Fibroblast of mammary gland (primary cell): ENCODE measurements around the gene PSTPIP1.

Experiments
- DNase-seq: peaks from one replicate; pipeline ENCODE4 v3.0.0-alpha.2; 2010; ENCODE audit warnings: low read depth
- H3K4me3 ChIP-seq: 2 replicates; pipeline ENCODE4 v1.5.1; 2011; ENCODE audit warnings: low read depth, mild to moderate bottlenecking, low read length, moderate library complexity; ENCODE audit not compliant: control insufficient read depth
- TF ChIP-seq, protein P1 (sequence below): conservative IDR thresholded peaks from 2 replicates; pipeline ENCODE4 v1.5.1; 2011; ENCODE audit warnings: low read depth, low read length, inconsistent platforms; ENCODE audit not compliant: control insufficient read depth, insufficient read depth

The PSTPIP1 gene

DNA sequence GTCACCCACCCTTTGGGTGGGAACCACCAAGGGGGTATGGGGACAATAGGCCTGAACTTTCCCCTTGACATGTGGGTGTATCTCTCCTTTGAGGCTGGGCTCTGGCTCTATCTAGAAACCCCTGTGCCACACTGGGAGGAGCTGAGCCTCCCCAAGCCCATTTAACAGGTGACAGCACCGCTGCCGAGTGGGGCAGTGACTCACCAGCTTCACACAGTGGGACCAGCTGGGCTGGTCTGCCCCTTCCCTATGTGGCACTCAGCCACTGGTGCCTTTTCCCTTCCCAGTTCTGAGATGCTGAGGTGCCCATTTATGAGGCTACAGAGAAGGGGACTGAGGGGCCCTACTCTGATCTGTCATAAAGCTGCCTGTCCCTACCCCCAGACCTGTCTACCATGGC, 5.1 kb downstream of the PSTPIP1 start:
- no peak for DNase-seq
- no peak overlapping the region for H3K4me3 ChIP-seq
- TF ChIP-seq, protein P1, sequence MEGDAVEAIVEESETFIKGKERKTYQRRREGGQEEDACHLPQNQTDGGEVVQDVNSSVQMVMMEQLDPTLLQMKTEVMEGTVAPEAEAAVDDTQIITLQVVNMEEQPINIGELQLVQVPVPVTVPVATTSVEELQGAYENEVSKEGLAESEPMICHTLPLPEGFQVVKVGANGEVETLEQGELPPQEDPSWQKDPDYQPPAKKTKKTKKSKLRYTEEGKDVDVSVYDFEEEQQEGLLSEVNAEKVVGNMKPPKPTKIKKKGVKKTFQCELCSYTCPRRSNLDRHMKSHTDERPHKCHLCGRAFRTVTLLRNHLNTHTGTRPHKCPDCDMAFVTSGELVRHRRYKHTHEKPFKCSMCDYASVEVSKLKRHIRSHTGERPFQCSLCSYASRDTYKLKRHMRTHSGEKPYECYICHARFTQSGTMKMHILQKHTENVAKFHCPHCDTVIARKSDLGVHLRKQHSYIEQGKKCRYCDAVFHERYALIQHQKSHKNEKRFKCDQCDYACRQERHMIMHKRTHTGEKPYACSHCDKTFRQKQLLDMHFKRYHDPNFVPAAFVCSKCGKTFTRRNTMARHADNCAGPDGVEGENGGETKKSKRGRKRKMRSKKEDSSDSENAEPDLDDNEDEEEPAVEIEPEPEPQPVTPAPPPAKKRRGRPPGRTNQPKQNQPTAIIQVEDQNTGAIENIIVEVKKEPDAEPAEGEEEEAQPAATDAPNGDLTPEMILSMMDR: no peak

DNA sequence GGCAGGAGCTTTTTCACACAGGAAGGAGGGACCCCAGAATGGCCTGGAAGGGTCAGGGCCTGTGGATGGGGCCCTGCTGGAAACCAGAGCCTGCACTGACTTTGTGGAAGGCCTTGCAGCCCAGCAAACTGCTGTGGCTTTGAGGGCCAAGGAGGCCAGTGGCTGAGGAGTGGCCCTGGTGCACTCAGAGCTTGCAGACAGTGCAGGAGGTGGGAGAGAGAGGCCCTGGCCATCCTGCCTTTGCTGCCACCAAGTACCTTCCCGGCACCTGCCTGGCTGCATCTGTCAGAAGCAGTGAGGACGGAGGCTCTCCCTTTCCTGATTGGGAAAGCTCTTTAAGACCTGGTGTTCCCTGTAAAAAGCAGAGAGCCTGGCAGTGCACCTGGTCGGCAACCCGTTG, 6.4 kb downstream of the PSTPIP1 start:
- TF ChIP-seq, protein P1: no peak
- H3K4me3 ChIP-seq: no peak overlapping the region
- no peak for DNase-seq

DNA sequence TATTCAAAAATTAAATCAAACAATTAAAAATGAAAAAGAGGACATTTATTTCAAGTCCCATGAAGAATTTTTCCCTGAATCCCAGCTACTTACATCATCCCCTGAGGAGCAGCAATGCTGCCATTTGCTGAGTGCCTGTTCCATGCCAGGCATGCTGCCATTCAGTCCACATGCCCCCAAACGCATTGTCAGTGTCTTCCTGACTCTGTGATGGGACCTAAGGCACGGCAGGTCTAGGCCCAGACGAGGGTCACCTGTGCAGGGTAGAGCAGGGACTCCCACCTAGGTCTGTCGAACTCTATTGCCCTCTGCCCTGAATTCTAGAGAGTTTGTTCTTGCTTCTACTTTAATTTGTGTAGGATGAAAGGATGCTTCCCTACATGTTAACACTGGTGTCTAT, 7.0 kb downstream of the PSTPIP1 start:
- H3K4me3 ChIP-seq: no peak overlapping the region
- TF ChIP-seq, protein P1: no peak
- no peak for DNase-seq

DNA sequence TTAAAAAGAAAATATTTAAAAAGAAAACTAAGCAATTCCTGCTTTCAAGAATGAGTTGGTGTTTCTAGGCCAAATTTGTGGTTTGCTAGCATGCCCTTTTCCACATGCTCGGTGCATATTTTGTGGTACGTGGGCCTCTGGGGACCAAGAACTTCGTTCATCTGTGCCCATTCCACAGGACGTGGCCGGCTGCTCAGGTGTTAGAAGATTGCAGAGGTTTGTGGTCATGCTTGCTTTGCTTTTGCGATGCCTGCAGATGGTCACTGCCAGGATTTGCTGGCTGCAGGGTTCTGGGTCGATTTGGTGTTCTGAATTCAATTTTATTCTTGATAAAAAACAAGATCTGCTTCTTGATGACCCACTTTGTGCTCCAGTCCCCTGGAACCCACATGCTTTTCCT, 7.5 kb downstream of the PSTPIP1 start:
- DNase-seq: no peak
- H3K4me3 ChIP-seq: no peak overlapping the region
- TF ChIP-seq, protein P1: no peak

DNA sequence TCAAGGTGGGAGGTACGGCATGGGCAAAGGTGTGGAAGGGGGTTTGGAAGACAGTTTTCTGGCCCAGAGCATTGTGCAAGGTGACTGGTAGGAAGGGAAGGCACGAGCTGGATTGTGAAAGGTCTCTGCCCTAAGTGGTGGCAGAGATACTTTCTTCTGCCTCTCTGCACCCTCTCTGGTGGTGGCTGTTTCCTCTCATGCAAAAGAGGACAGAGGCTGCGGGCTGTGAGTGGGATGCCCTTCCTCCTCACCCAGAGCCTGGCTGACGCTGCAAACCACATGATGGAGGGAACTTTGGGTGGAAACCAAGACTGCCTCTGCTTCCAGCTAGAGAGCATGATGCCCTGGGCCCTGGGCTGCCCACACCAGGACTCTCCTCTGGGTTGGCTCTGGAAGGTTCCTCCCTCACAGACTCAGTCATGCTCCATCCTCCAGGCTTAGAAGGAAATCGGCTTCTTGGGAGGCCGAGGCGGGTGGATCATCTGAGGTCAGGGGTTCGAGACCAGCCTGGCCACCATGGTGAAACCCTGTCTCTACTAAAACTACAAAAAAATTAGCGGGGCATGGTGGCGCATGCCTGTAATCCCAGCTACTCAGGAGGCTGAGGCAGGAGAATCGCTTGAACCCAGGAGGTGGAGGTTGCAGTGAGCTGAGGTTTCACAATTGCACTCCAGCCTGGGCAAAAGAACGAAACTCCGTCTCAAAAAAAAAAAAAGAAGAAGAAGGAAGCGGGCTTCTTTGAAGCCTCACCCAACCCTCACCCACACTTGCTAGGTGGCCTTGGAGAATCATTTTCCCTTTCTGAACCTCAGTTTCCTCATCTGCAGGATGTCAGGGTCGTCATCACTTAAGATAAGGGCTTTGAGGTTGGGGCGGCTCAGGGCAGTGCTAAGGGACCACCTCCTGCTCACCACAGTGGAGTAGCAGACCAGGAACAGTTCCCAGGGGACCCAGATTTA, 8.3 kb downstream of the PSTPIP1 start:
- H3K4me3 ChIP-seq: no peak overlapping the region
- no peak for DNase-seq

DNA sequence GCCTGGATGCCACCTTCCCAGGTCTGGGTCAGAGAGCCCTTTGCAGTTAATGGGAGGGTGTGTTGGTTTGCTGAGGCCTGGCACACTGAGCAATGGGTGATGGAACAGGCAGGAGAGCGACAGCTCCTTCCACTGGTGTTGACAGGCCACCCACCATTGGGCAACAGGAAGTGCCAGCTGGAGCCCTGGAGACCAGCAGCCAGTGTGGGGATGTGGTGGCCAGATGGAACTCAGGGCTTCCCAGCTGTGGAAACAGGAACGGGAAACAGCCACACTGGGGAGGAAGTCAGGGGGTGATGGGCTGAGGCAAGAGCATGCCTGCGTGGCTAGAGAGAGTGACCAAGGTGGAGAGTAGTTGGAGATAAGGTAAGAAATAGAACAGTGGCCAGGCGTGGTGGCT, 9.3 kb downstream of the PSTPIP1 start:
- no peak for DNase-seq
- no peak overlapping the region for H3K4me3 ChIP-seq
- TF ChIP-seq, protein P1: no peak

More for the DNA sequence above, 8.3 kb downstream of the PSTPIP1 start:
- TF ChIP-seq, protein P1: no peak
